Measurements from ENCODE around the gene CEL. TPM values are rescaled to one million over a fixed set of nuclear protein-coding genes. Genes with fewer than 3 reads are reported as not detected.
A peak's percentile ranks its signal among the peaks of the same experiment; 100 is the strongest.
"Not testable (repeated sequence)": the region's sequence is repeated elsewhere in the genome, so short reads cannot be mapped to it uniquely, and the experiment has no call there.

The CEL gene
- total RNA-seq, 1 donor from 2014 or later, result 0.74 TPM

DNA sequence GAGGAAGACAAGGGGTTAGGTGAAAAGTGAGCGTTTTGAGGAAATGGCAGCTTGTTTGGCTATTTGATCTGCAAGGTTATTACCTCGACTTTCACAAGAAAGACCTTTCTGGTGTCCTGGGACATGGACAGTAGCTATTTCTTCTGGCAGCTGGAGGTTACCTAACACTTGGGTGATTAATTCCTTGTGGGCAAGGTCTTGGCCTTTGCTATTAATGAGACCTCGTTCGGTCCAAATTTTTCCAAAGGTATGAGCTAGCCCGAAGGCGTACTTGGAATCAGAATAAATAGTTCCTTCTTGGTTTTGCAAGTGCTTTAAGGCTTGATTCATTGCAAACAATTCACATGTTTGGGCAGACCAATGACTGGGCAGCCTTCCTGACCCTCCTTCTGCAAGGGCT, 26.1 kb upstream of the CEL start:
- no peak overlapping the region for H3K27ac ChIP-seq
- H3K4me1 ChIP-seq, result peaks cover 20% of the 10 kb centered on the region
- no peak overlapping the region for H3K4me3 ChIP-seq
- intact Hi-C loops (cut with DNase I), result loop anchor here (10.0 kb wide), 1 partner anchor 109 kb away; no protein-coding TSS in a partner anchor
- H3K9me3 ChIP-seq, result no peaks in the 10 kb centered on the region
- H3K27me3 ChIP-seq, result no peaks in the 10 kb centered on the region
- no peak for DNase-seq (ENCODE audit: extremely low spot score in 2 of 2)
- TF ChIP-seq POLR2AphosphoS5 (IDR thresholded peaks at IDR 0.05; ENCODE audit: insufficient read depth in 1 of 2, low read depth in 1 of 2), result no peak
- TF ChIP-seq POLR2A (IDR thresholded peaks at IDR 0.05), result no peak
- TF ChIP-seq, protein P1, sequence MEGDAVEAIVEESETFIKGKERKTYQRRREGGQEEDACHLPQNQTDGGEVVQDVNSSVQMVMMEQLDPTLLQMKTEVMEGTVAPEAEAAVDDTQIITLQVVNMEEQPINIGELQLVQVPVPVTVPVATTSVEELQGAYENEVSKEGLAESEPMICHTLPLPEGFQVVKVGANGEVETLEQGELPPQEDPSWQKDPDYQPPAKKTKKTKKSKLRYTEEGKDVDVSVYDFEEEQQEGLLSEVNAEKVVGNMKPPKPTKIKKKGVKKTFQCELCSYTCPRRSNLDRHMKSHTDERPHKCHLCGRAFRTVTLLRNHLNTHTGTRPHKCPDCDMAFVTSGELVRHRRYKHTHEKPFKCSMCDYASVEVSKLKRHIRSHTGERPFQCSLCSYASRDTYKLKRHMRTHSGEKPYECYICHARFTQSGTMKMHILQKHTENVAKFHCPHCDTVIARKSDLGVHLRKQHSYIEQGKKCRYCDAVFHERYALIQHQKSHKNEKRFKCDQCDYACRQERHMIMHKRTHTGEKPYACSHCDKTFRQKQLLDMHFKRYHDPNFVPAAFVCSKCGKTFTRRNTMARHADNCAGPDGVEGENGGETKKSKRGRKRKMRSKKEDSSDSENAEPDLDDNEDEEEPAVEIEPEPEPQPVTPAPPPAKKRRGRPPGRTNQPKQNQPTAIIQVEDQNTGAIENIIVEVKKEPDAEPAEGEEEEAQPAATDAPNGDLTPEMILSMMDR (IDR thresholded peaks at IDR 0.05), result no peak
- H3K36me3 ChIP-seq, result no peaks in the 10 kb centered on the region

- Histone ChIP-seq H3K27ac (no peak overlapping the region), H3K4me3 (no peak overlapping the region), H3K9me3 (no peaks in the 10 kb centered on the region), H3K36me3 (peaks cover 0 to 14% of the 10 kb centered on the region in 2 donors), H3K4me1 (peaks cover 5% of the 10 kb centered on the region), H3K27me3 (no peaks in the 10 kb centered on the region)
- TF ChIP-seq POLR2A (IDR thresholded peaks at IDR 0.05), result no peak
- TF ChIP-seq, protein P1 (IDR thresholded peaks at IDR 0.05), result no peak
- TF ChIP-seq POLR2AphosphoS5 (IDR thresholded peaks at IDR 0.05; ENCODE audit: insufficient read depth in 1 of 2, low read depth in 1 of 2), result no peak
- intact Hi-C loops (cut with DNase I), result loop anchor here (10.0 kb wide), 1 partner anchor 107 kb away; no protein-coding TSS in a partner anchor
- no peak for DNase-seq (ENCODE audit: extremely low spot score in 2 of 2)
Measured at GRCh38 chr9:133037775-133038515, 23.8 kb upstream of the CEL start.

GRCh38 chr9:133040892-133041479, 20.8 kb upstream of the CEL start:
- peaks cover 0 to 42% of the 10 kb centered on the region in 2 donors for H3K36me3 ChIP-seq
- H3K4me3 ChIP-seq; H3K9me3 ChIP-seq; intact Hi-C loops (cut with DNase I); H3K4me1 ChIP-seq; H3K27me3 ChIP-seq; DNase-seq (ENCODE audit: extremely low spot score in 2 of 2); H3K27ac ChIP-seq: not testable (repeated sequence)
- TF ChIP-seq, protein P1 (IDR thresholded peaks at IDR 0.05), result peak in 1 of 3 experiments; percentile 39

DNA sequence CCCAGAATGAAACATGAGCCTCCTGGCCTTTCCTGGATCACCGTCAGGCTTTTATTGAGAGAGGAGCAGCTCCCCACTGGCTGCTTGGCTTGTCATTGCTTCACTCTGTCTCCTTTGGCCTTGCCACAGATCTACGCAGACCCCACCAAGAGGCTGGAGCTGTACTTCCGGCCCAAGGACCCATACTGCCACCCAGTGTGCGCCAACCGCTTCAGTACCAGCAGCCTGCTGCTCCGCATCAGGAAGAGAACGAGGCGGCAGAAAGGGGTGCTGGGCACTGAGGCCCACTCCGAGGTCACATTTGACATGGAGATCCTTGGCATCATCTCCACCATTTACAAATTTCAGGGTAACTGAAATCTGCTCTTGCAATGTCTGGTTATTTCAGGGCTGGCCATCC, 19.8 kb upstream of the CEL start:
- DNase-seq (ENCODE audit: extremely low spot score in 2 of 2), result no peak
- Histone ChIP-seq H3K9me3 (no peaks in the 10 kb centered on the region), H3K27ac (no peak overlapping the region), H3K4me1 (no peaks in the 10 kb centered on the region), H3K36me3 (peaks cover 0 to 51% of the 10 kb centered on the region in 2 donors), H3K4me3 (no peak overlapping the region), H3K27me3 (no peaks in the 10 kb centered on the region)
- TF ChIP-seq, protein P1 (IDR thresholded peaks at IDR 0.05), result no peak
- TF ChIP-seq POLR2A (IDR thresholded peaks at IDR 0.05) (no peak), POLR2AphosphoS5 (IDR thresholded peaks at IDR 0.05; ENCODE audit: insufficient read depth in 1 of 2, low read depth in 1 of 2) (no peak)
- intact Hi-C loops (cut with DNase I), result no loop called here

- intact Hi-C loops (cut with DNase I), result no loop called here
- peaks cover 0 to 58% of the 10 kb centered on the region in 2 donors for H3K36me3 ChIP-seq
Measured at GRCh38 chr9:133042676-133043075, 19.1 kb upstream of the CEL start.

More at GRCh38 chr9:133042676-133043075, 19.1 kb upstream of the CEL start:
- TF ChIP-seq, protein P1 (IDR thresholded peaks at IDR 0.05), result no peak
- no peak for TF ChIP-seq POLR2A (IDR thresholded peaks at IDR 0.05)
- no peak for TF ChIP-seq POLR2AphosphoS5 (IDR thresholded peaks at IDR 0.05; ENCODE audit: insufficient read depth in 1 of 2, low read depth in 1 of 2)
- no peak for DNase-seq (ENCODE audit: extremely low spot score in 2 of 2)
- no peak overlapping the region for H3K4me3 ChIP-seq
- H3K27ac ChIP-seq, result no peak overlapping the region
- H3K27me3 ChIP-seq, result no peaks in the 10 kb centered on the region
- no peaks in the 10 kb centered on the region for H3K9me3 ChIP-seq
- H3K4me1 ChIP-seq, result no peaks in the 10 kb centered on the region
